ENCODE results near the gene CSMD2. TPM values are rescaled to one million over a fixed set of nuclear protein-coding genes. Genes with fewer than 3 reads are reported as not detected.

The CSMD2 gene
- polyA plus RNA-seq, 1 experiment, result 2.3 TPM

- H3K4me3 ChIP-seq (ENCODE audit: low read depth, low read length), result no peak overlapping the region
- DNase-seq (ENCODE audit: low read depth, low spot score), result no peak
- ChIA-PET CTCF (interaction anchor here (0.6 kb wide), 2 partner anchors 14 to 412 kb away, joined by 3 to 4 read pairs; no protein-coding TSS in a partner anchor), POLR2A (no interaction called here)
- H3K9me3 ChIP-seq (ENCODE audit: control insufficient read depth, insufficient read depth, low read length), result peaks cover 4% of the 10 kb centered on the region
- H3K27ac ChIP-seq (ENCODE audit: low read depth, low read length), result no peak overlapping the region
- no peaks in the 10 kb centered on the region for H3K27me3 ChIP-seq (ENCODE audit: control insufficient read depth, insufficient read depth, low read length)
- no peak for TF ChIP-seq CTCF (IDR thresholded peaks at IDR 0.05; ENCODE audit: low read depth, low read length)
Observed at GRCh38 chr1:34128186-34128889, 36.7 kb downstream of the CSMD2 start.

- Histone ChIP-seq H3K9me3 (ENCODE audit: control insufficient read depth, insufficient read depth, low read length) (peaks cover 4% of the 10 kb centered on the region), H3K27me3 (ENCODE audit: control insufficient read depth, insufficient read depth, low read length) (no peaks in the 10 kb centered on the region), H3K4me3 (ENCODE audit: low read depth, low read length) (no peak overlapping the region), H3K27ac (ENCODE audit: low read depth, low read length) (no peak overlapping the region)
- CTCF ChIA-PET, result interaction anchor here (0.6 kb wide), 1 partner anchor 64 kb away, joined by 3 read pairs; no protein-coding TSS in a partner anchor
- POLR2A ChIA-PET, result no interaction called here
- DNase-seq (ENCODE audit: low read depth, low spot score), result no peak
- no peak for TF ChIP-seq CTCF (IDR thresholded peaks at IDR 0.05; ENCODE audit: low read depth, low read length)
Observed at GRCh38 chr1:34127006-34128000, 37.7 kb downstream of the CSMD2 start.

- TF ChIP-seq CTCF (IDR thresholded peaks at IDR 0.05; ENCODE audit: low read depth, low read length), result no peak
- ChIA-PET CTCF (interaction anchor here (0.6 kb wide), 1 partner anchor 63 kb away, joined by 3 read pairs; no protein-coding TSS in a partner anchor), POLR2A (no interaction called here)
- Histone ChIP-seq H3K27me3 (ENCODE audit: control insufficient read depth, insufficient read depth, low read length) (no peaks in the 10 kb centered on the region), H3K27ac (ENCODE audit: low read depth, low read length) (no peak overlapping the region), H3K4me3 (ENCODE audit: low read depth, low read length) (no peak overlapping the region), H3K9me3 (ENCODE audit: control insufficient read depth, insufficient read depth, low read length) (peaks cover 4% of the 10 kb centered on the region)
- no peak for DNase-seq (ENCODE audit: low read depth, low spot score)
Observed at GRCh38 chr1:34126486-34126885, 38.5 kb downstream of the CSMD2 start.

- POLR2A ChIA-PET, result no interaction called here
- DNase-seq (ENCODE audit: low read depth, low spot score), result no peak
Observed at GRCh38 chr1:34125721-34126380, 39.2 kb downstream of the CSMD2 start.

More at GRCh38 chr1:34125721-34126380, 39.2 kb downstream of the CSMD2 start:
- no peak for TF ChIP-seq CTCF (IDR thresholded peaks at IDR 0.05; ENCODE audit: low read depth, low read length)
- Histone ChIP-seq H3K4me3 (ENCODE audit: low read depth, low read length) (no peak overlapping the region), H3K9me3 (ENCODE audit: control insufficient read depth, insufficient read depth, low read length) (peaks cover 4% of the 10 kb centered on the region), H3K27ac (ENCODE audit: low read depth, low read length) (no peak overlapping the region), H3K27me3 (ENCODE audit: control insufficient read depth, insufficient read depth, low read length) (no peaks in the 10 kb centered on the region)
- CTCF ChIA-PET, result no interaction called here
